KG1 (cell line): ENCODE measurements around the gene PREP.
"Not testable (repeated sequence)": the region's sequence is repeated elsewhere in the genome, so short reads cannot be mapped to it uniquely, and the experiment has no call there.

Experiments used
- DNase-seq: peaks from one replicate; lab custom pipeline; 2025; lab: John Stamatoyannopoulos, UW

Gene PREP

GRCh38 chr6:105269390-105269789 lies 133.5 kb downstream of the PREP start:
- no peak for DNase-seq

DNA sequence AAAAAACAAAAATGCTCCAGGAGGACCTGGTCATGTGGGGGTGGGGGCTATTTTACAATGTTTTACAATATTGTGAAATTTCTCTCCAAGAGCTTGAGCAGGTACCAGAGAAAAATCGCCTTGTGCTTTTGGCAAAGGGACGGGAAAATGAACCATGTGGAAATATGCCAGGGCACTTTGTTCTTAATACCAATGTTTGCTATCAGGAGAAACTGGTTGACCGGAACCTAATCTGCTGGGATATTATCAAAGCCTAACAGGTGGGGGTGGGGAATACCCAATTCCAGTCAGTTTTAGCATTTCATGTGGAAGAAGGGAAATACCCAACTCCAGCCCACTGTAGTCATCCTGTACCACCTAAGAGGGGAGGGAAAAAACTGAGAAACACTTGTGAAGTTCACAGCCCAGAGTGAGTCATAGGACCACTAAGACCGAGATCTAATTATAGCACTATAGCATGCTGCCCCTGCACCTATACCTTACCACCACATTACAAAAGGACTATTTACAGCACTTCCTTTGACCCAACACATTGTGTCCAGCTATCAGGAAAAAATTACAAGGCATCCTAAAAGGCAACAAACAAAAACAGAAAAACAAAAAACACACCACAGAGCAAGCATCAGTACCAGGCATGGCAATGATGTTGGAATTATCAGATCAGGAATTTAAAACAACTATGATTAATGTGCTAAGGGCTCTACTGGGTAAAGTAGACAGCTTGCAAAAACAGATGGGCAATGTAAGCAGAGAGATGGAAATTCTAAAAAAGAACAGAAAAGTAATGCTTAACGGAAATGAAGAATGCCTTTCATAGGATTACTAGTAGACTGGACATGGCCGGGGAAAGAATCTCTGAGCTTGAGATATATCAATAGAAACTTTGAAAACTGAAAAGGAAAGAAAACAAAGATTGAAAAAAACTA lies 138.9 kb downstream of the PREP start:
- no peak for DNase-seq

DNA sequence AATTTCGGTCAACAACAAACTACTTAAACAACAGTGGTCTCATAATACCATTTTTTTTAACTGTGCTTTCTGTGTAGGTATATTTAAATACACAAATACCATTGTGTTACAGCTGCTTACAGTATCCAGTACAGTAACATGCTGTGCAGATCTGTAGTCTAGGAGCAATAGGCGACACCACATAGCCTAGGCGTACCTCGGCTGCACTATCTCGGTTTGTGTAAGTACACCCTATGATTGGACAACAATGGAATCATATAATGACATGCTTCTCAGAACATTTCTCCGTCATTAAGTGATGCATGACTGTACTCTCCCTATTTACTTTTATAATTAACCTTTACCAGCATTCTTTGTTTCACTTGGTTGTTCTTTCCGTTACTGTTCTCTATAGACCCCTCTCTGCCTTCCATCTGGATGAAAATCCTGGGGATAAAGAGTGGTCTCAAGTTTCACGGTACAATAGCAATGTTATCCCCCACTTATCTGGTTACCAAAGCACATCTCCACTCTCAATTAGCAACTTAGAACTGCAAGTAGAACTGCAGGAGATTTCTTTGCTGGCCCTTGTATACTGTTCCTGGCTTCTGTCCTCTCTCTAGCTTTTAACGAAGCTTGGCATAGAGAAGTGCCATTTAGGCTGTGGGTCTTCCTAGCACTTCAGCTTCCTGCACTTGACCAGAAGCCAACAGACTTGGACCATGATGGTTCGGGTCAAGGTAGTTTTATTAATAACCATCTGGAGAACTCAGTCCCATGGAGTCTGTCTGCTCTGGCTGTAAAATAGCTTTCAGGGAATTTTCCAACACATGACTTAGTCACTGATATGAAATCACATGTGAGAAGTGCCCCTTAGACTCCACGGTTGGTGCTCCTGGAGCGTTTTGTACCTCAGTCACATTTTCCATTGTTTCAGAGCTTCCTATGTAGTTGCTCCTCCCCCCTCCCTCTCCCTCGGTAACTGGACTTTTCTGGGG lies 142.7 kb downstream of the PREP start:
- DNase-seq, result no peak

GRCh38 chr6:105258816-105259215 lies 144.1 kb downstream of the PREP start:
- no peak for DNase-seq

GRCh38 chr6:105257340-105257739 lies 145.5 kb downstream of the PREP start:
- DNase-seq, result no peak

DNA sequence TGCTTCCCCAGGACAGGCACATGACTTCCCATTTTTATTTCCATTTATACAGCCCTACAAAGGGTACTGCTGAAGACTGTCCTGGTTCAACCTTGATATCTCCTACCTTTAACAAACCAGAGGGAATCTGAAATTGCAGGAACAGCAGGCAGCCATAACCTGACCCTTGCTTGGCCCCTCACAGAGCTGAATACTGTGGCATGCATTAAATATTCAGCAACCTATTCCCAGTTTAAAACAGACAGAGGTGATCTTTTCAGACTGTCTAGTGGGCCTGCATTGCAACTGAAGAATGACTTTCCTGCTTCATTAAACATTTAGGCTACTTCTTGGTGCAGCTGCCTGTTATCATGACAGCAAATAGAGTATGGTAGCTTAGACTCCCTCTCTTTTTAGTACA lies 146.3 kb downstream of the PREP start:
- DNase-seq, result no peak

DNA sequence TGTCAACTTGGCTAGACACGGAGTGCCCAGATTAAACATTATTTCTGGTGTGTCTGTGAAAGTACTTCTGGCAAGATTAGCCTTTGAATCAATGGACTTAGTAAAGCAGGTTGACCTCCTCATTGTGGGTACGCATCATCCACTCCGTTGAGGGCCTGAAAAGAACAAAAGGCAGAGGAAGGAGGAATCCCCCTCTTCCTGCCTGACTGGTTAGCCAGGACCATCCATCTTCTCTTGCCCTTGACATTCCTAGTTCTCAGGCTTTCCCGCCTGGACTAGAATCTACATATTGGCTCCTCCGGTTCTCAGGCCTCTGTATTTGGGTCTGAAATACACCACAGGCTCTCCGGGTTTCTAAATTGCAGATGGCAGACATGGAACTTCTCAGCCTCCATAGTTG lies 149.1 kb downstream of the PREP start:
- DNase-seq, result no peak

- DNase-seq, result no peak
These were observed 151.2 kb downstream of the PREP start for GRCh38 chr6:105251689-105252088.

GRCh38 chr6:105250533-105250932 lies 152.3 kb downstream of the PREP start:
- no peak for DNase-seq

DNA sequence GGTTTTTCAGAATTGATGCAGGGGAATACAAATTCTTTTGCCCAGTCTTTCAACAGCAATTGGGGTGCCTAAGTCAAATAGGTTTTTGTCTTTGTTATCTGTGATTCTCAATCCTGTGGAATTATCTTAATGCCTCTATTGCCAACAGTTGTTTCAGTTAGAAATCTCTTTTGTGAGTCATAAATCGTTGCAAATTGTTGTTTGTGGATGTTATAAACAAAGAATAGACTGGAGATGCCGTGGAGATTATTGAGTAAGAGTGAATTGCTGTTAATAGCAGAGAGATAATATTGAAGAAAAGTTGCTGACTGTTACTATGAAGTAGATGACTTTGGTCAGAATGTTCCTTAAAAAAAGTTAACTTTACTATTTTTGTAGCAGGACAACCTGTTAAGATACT lies 159.4 kb downstream of the PREP start:
- DNase-seq, result no peak

GRCh38 chr6:105235155-105235554 lies 167.7 kb downstream of the PREP start:
- no peak for DNase-seq

DNA sequence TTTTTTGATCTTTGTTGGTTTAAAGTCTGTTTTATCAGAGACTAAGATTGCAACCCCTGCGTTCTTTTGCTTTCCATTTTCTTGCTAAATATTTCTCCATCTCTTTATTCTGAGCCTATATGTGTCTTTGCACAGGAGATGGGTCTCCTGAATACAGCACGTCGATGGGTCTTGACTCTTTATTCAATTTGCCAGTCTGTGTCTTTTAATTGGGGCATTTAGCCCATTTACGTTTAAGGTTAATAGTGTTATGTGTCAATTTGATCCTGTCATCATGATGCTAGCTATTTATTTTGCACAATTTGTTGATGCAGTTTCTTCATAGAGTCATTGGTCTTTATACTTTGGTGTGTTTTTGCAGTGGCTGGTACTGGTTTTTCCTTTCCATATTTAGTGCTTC lies 171.1 kb downstream of the PREP start:
- not testable (repeated sequence) for DNase-seq
